Prostate gland (tissue), 2 donors: ENCODE data around the gene GRIN1. TPM values are rescaled to one million over a fixed set of nuclear protein-coding genes. Genes with fewer than 3 reads are reported as not detected.

Source experiments
- DNase-seq: peaks from one replicate; pipeline ENCODE4 v3.0.0-alpha.2; 2019; ENCODE audit warnings: low spot score
- H3K27ac ChIP-seq, 2 donors: fragments of 200-600 bp; sonication (generic); 2 replicates each; pipeline ENCODE4 v1.5.1; 2017 to 2019
- H3K27me3 ChIP-seq: fragments of 200-600 bp; sonication (generic); replicated peaks from 2 replicates; pipeline ENCODE4 v1.5.1; 2019; ENCODE audit not compliant: insufficient read depth
- H3K36me3 ChIP-seq, 2 donors: fragments of 200-600 bp; sonication (generic); 1 replicate in 1 of 2; 2 replicates in 1 of 2; pipeline versions ENCODE4 v1.5.1 to v1.8.1; 2017 to 2019
- H3K4me1 ChIP-seq: fragments of 200-600 bp; sonication (generic); replicated peaks from 2 replicates; pipeline ENCODE4 v1.5.1; 2019
- H3K4me3 ChIP-seq, 2 donors: fragments of 200-600 bp; sonication (generic); 2 replicates each; pipeline ENCODE4 v1.5.1; 2017 to 2019
- H3K9me3 ChIP-seq: fragments of 200-600 bp; sonication (generic); 2 replicates; pipeline ENCODE4 v1.5.1; 2017
- CTCF ChIP-seq, 4 experiments: fragments of 200-600 bp in 2 of 4; fragments of 450-650 bp in 2 of 4; sonication (generic) in 2 of 4; IDR thresholded peaks; 1 replicate in 3 of 4; 2 replicates in 1 of 4; pipeline ENCODE4 v1.5.1; 2016 to 2019; ENCODE audit warnings: antibody characterized with exemption in 4 of 4, mild to moderate bottlenecking in 2 of 4, moderate library complexity in 2 of 4
- POLR2A ChIP-seq: fragments of 450-650 bp; IDR thresholded peaks from one replicate; pipeline ENCODE4 v1.6.1; 2016; ENCODE audit warnings: antibody characterized with exemption, mild to moderate bottlenecking
- POLR2AphosphoS5 ChIP-seq: sonication (generic); formaldehyde crosslinking; IDR thresholded peaks from one replicate; pipeline ENCODE4 v1.6.1; 2017; ENCODE audit warnings: antibody characterized with exemption
- WGBS: methylation state at CpG from one replicate; pipeline ENCODE4 v1.1.5; 2018; 5-methylcytosine and 5-hydroxymethylcytosine counted together
- intact Hi-C: fragments of 100-400 bp; cut with DNase I; formaldehyde crosslinking; loops from one replicate; pipeline ENCODE4 v1.14.2; 2022
- total RNA-seq, 2 donors: library from RNA; depleted of rRNA; stranded (reverse); fragments of >200 nt; gene quantifications; one replicate each; pipeline ENCODE4 v1.1.0, GENCODE V29; 2016

GRIN1 gene
- total RNA-seq, 2 donors from 2014 or later: 0.59 to 1.8 TPM

GRCh38 chr9:137185921-137186320, 47.0 kb downstream of the GRIN1 start:
- 92% methylated on average over 18 of the region's 19 CpGs for WGBS
- no peak overlapping the region for H3K4me3 ChIP-seq
- no peak overlapping the region for H3K27ac ChIP-seq
- peaks cover 27% of the 10 kb centered on the region for H3K4me1 ChIP-seq
- peaks cover 14 to 25% of the 10 kb centered on the region in 2 donors for H3K36me3 ChIP-seq
- intact Hi-C loops: no loop called here
- no peak for DNase-seq
- H3K27me3 ChIP-seq: no peaks in the 10 kb centered on the region
- no peak for TF ChIP-seq POLR2A
- no peak for TF ChIP-seq CTCF (IDR thresholded peaks at IDR 0.05)
- no peak for TF ChIP-seq POLR2AphosphoS5
- no peaks in the 10 kb centered on the region for H3K9me3 ChIP-seq

- intact Hi-C loops: no loop called here
- WGBS: 76% methylated on average over 5 of the region's 6 CpGs
- no peak for TF ChIP-seq POLR2AphosphoS5
- TF ChIP-seq POLR2A: no peak
- no peak for TF ChIP-seq CTCF (IDR thresholded peaks at IDR 0.05)
- Histone ChIP-seq H3K27ac (no peak overlapping the region), H3K9me3 (no peaks in the 10 kb centered on the region), H3K27me3 (no peaks in the 10 kb centered on the region), H3K4me3 (no peak overlapping the region), H3K36me3 (peaks cover 10 to 22% of the 10 kb centered on the region in 2 donors), H3K4me1 (peaks cover 27% of the 10 kb centered on the region)
- no peak for DNase-seq
Observed at GRCh38 chr9:137186385-137186784, 47.4 kb downstream of the GRIN1 start.

- peak overlapping the region; percentile 73 to 97 for H3K4me3 ChIP-seq
- no peak for DNase-seq
- WGBS: 80% methylated on average over 13 of the region's 15 CpGs
- H3K27ac ChIP-seq: no peak overlapping the region
- peaks cover 10 to 16% of the 10 kb centered on the region in 2 donors for H3K36me3 ChIP-seq
- TF ChIP-seq CTCF (IDR thresholded peaks at IDR 0.05) (no peak), POLR2AphosphoS5 (no peak), POLR2A (no peak)
- no peaks in the 10 kb centered on the region for H3K27me3 ChIP-seq
- intact Hi-C loops: no loop called here
- peaks cover 27% of the 10 kb centered on the region for H3K4me1 ChIP-seq
- no peaks in the 10 kb centered on the region for H3K9me3 ChIP-seq
Observed at GRCh38 chr9:137187386-137187785, 48.4 kb downstream of the GRIN1 start.

- WGBS: under 1% methylated on average over 31 of the region's 31 CpGs
- H3K4me3 ChIP-seq: peak overlapping the region; percentile 73 to 97
- TF ChIP-seq CTCF (IDR thresholded peaks at IDR 0.05) (no peak), POLR2A (no peak), POLR2AphosphoS5 (no peak)
- H3K27ac ChIP-seq: peak overlapping the region; percentile 77 to 94
- no peaks in the 10 kb centered on the region for H3K27me3 ChIP-seq
- no peaks in the 10 kb centered on the region for H3K9me3 ChIP-seq
- intact Hi-C loops: no loop called here
- H3K4me1 ChIP-seq: peaks cover 27% of the 10 kb centered on the region
- peaks cover 7 to 9% of the 10 kb centered on the region in 2 donors for H3K36me3 ChIP-seq
- DNase-seq: no peak
Observed at GRCh38 chr9:137188086-137188489, 49.1 kb downstream of the GRIN1 start.

GRCh38 chr9:137188490-137189296, 49.7 kb downstream of the GRIN1 start, which contains the start of the genes ANAPC2 and SSNA1:
Gene ANAPC2 (minus strand): TSS chr9:137188560. CDS start chr9:137188532, 28 bp downstream.
Gene SSNA1 (plus strand): TSS chr9:137188676. CDS start chr9:137188727, 51 bp downstream.
- TF ChIP-seq POLR2A (peak; percentile 80), CTCF (IDR thresholded peaks at IDR 0.05) (peak in 2 of 4 experiments; percentile 50 to 57), POLR2AphosphoS5 (peak; percentile 98)
- under 1% methylated on average over 84 of the region's 98 CpGs for WGBS
- no peaks in the 10 kb centered on the region for H3K9me3 ChIP-seq
- H3K4me3 ChIP-seq: peak within 1 kb of the TSS; percentile 73 to 97
- H3K4me1 ChIP-seq: peaks cover 27% of the 10 kb centered on the region
- peaks cover 3% of the 10 kb centered on the region in 2 donors for H3K36me3 ChIP-seq
- intact Hi-C loops: no loop called here
- peak within 1 kb of the TSS; percentile 77 to 94 for H3K27ac ChIP-seq
- no peaks in the 10 kb centered on the region for H3K27me3 ChIP-seq
- peak; percentile 85 for DNase-seq
